ENCODE results near the gene PRR29. TPM values are rescaled to one million over a fixed set of nuclear protein-coding genes. Genes with fewer than 3 reads are reported as not detected.

Gene PRR29
- polyA plus RNA-seq, 1 of the 3 experiments (the other 2 are of a cell fraction): 2.7 TPM

- no peaks in the 10 kb centered on the region for H4K20me1 ChIP-seq (ENCODE audit: insufficient read depth)
- ChIA-PET POLR2A (no interaction called here), CTCF (interaction anchor here (0.8 to 4.1 kb wide), 9 partner anchors 11 to 314 kb away, joined by 3 to 22 read pairs (median 4); no protein-coding TSS in a partner anchor)
- H3K27me3 ChIP-seq (ENCODE audit: insufficient read depth): no peaks in the 10 kb centered on the region
- no peaks in the 10 kb centered on the region for H3K9me2 ChIP-seq
- no peaks in the 10 kb centered on the region for H3K9me3 ChIP-seq
- H3K36me3 ChIP-seq (replicated peaks in 1 of 2; ENCODE audit: control insufficient read depth in 1 of 2, insufficient read depth in 2 of 2, low read length in 1 of 2): no peaks in the 10 kb centered on the region
- H3K79me2 ChIP-seq (ENCODE audit: insufficient read depth): no peaks in the 10 kb centered on the region
- no peaks in the 10 kb centered on the region for H3K4me1 ChIP-seq (ENCODE audit: control insufficient read depth in 1 of 2, insufficient read depth in 2 of 2, low read depth in 1 of 2, low read length in 1 of 2)
- no peak for DNase-seq
- H3F3A ChIP-seq (replicated peaks; ENCODE audit: insufficient read depth): no peaks in the 10 kb centered on the region
- no peak overlapping the region for H3K9ac ChIP-seq
- no peak overlapping the region for H3K4me2 ChIP-seq
- 78% methylated on average over 19 of the region's 19 CpGs for WGBS (ENCODE audit: low lambda C conversion rate)
- no peak overlapping the region for H3K27ac ChIP-seq (ENCODE audit: low read depth in 2 of 2, low read length in 1 of 2)
- no peak overlapping the region for H2AFZ ChIP-seq (ENCODE audit: low read depth)
- H3K4me3 ChIP-seq (ENCODE audit: low read depth in 2 of 2, low read length in 1 of 2): no peak overlapping the region
- TF ChIP-seq USF1 (IDR thresholded peaks at IDR 0.05; ENCODE audit: borderline replicate concordance, low read depth) (peak; percentile 24; the same call in 1 of the 2 replicates), CHD2 (IDR thresholded peaks at IDR 0.05; ENCODE audit: low read length, partially characterized antibody) (no peak)
Measured at GRCh38 chr17:63967953-63968352, 30.2 kb upstream of the PRR29 start.

- no peak overlapping the region for H3K9ac ChIP-seq
- H3K4me3 ChIP-seq (ENCODE audit: low read depth in 2 of 2, low read length in 1 of 2): no peak overlapping the region
- ChIA-PET CTCF (interaction anchor here (1.1 to 4.1 kb wide), 5 partner anchors 18 to 164 kb away, joined by 3 to 22 read pairs (median 11); no protein-coding TSS in a partner anchor), POLR2A (no interaction called here)
- H2AFZ ChIP-seq (ENCODE audit: low read depth): no peak overlapping the region
- H3K4me2 ChIP-seq: no peak overlapping the region
- TF ChIP-seq NRF1 (IDR thresholded peaks at IDR 0.05; ENCODE audit: low read depth, low read length) (no peak), CHD2 (IDR thresholded peaks at IDR 0.05; ENCODE audit: low read length, partially characterized antibody) (no peak), FOXM1 (IDR thresholded peaks at IDR 0.05; ENCODE audit: low read depth) (no peak), EP300 (IDR thresholded peaks at IDR 0.05; ENCODE audit: borderline replicate concordance in 1 of 2, low read depth in 1 of 2, low read length in 1 of 2) (no peak), MEF2A (IDR thresholded peaks at IDR 0.05; ENCODE audit: borderline replicate concordance, low read depth) (no peak), TCF12 (IDR thresholded peaks at IDR 0.05) (no peak), EZH2phosphoT487 (IDR thresholded peaks at IDR 0.05; ENCODE audit: borderline replicate concordance, low read depth) (no peak), IRF3 (IDR thresholded peaks at IDR 0.05; ENCODE audit: low read depth, low read length) (no peak), PBX3 (IDR thresholded peaks at IDR 0.05) (no peak), RAD21 (IDR thresholded peaks at IDR 0.05; ENCODE audit: low read length) (no peak), SMC3 (IDR thresholded peaks at IDR 0.05; ENCODE audit: low read depth, low read length) (no peak), ZBTB33 (IDR thresholded peaks at IDR 0.05; ENCODE audit: borderline replicate concordance, low read depth) (no peak), JUND (IDR thresholded peaks at IDR 0.05) (no peak), NFIC (IDR thresholded peaks at IDR 0.05; ENCODE audit: borderline replicate concordance) (no peak), SIN3A (IDR thresholded peaks at IDR 0.05; ENCODE audit: borderline replicate concordance, low read depth, low read length) (no peak), USF1 (IDR thresholded peaks at IDR 0.05; ENCODE audit: borderline replicate concordance, low read depth) (no peak)
- H3K9me3 ChIP-seq: no peaks in the 10 kb centered on the region
- DNase-seq: no peak
- no peaks in the 10 kb centered on the region for H3K9me2 ChIP-seq
- no peaks in the 10 kb centered on the region for H3K27me3 ChIP-seq (ENCODE audit: insufficient read depth)
- peaks cover 4 to 6% of the 10 kb centered on the region in 2 experiments; a peak in 3 of 4 replicates for H3K4me1 ChIP-seq (ENCODE audit: control insufficient read depth in 1 of 2, insufficient read depth in 2 of 2, low read depth in 1 of 2, low read length in 1 of 2)
- no peaks in the 10 kb centered on the region for H4K20me1 ChIP-seq (ENCODE audit: insufficient read depth)
- 75% methylated on average over 10 of the region's 10 CpGs for WGBS (ENCODE audit: low lambda C conversion rate)
- H3K36me3 ChIP-seq (replicated peaks in 1 of 2; ENCODE audit: control insufficient read depth in 1 of 2, insufficient read depth in 2 of 2, low read length in 1 of 2): no peaks in the 10 kb centered on the region
- no peaks in the 10 kb centered on the region for H3F3A ChIP-seq (replicated peaks; ENCODE audit: insufficient read depth)
- H3K79me2 ChIP-seq (ENCODE audit: insufficient read depth): no peaks in the 10 kb centered on the region
- no peak overlapping the region for H3K27ac ChIP-seq (ENCODE audit: low read depth in 2 of 2, low read length in 1 of 2)
Measured at GRCh38 chr17:63969278-63969677, 28.9 kb upstream of the PRR29 start.

Measured in SK-N-SH (cell line).